Measurements from ENCODE around the gene CBFA2T3.

- TF ChIP-seq, protein P1, sequence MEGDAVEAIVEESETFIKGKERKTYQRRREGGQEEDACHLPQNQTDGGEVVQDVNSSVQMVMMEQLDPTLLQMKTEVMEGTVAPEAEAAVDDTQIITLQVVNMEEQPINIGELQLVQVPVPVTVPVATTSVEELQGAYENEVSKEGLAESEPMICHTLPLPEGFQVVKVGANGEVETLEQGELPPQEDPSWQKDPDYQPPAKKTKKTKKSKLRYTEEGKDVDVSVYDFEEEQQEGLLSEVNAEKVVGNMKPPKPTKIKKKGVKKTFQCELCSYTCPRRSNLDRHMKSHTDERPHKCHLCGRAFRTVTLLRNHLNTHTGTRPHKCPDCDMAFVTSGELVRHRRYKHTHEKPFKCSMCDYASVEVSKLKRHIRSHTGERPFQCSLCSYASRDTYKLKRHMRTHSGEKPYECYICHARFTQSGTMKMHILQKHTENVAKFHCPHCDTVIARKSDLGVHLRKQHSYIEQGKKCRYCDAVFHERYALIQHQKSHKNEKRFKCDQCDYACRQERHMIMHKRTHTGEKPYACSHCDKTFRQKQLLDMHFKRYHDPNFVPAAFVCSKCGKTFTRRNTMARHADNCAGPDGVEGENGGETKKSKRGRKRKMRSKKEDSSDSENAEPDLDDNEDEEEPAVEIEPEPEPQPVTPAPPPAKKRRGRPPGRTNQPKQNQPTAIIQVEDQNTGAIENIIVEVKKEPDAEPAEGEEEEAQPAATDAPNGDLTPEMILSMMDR (IDR thresholded peaks at IDR 0.05; ENCODE audit: insufficient read depth, low read length) = no peak
- TF ChIP-seq GABPA (IDR thresholded peaks at IDR 0.05; ENCODE audit: low read depth) = no peak
- TF ChIP-seq POLR2AphosphoS5 (IDR thresholded peaks at IDR 0.05; ENCODE audit: low read depth) = no peak
Measured at GRCh38 chr16:88964636-88965035, 12.4 kb downstream of the CBFA2T3 start.

Measured in HL-60 (cell line).